ENCODE measurements around the gene NTRK3.

Gene NTRK3

DNA sequence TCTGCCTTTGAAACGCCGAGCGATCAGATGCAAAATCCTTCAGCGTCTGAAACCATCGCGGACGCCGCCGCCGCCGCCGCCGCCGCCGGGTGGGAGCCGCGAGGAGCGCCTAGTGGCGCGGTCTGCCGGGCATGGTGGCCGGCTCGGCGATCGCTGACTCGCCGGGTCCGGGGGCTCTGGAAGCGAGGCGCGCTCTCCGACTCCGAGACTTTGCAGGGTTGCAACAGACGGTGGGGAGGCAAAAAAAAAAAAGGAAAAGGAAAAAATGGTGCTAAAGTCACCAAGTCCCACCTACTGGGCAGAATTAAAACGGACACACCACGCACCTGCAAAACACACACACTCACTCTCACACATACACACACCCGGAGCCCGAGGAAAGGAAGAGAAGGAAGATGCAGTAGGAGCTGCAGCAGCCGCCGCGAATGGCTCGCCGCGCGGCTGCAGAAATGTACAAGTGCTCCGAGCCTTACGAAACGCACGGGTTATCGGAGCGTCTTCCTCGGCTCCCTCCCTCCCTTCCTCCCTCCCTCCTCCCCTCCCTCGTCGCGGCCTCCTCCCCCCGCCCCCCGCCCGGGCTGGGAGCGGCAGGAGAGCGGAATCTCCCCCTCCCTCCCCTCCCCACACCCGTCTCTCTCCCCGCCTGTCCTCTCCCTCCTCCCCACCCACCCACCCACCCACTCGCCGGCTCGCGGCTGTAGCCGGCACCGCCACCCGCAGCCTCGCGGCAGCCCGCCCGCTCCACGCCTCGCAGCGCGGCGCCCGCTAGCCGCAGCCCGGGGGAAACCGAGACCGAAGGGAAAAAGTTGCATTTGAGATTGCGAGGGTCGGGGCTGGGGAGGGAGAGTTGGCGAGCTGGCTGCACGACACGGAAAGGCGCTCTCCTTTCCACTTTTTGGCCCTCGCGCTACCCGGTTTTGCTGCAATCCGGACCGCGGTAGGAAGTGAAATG lies at the start of gene NTRK3:
Gene NTRK3, minus strand, starts transcription at position 461 of the 952 bp plus-strand sequence. CDS start 586 bp downstream, outside the sequence.
- no peak within 1 kb of the TSS for H3K4me3 ChIP-seq (replicated peaks; ENCODE audit: low read depth, low read length)
- TF ChIP-seq, protein P1, sequence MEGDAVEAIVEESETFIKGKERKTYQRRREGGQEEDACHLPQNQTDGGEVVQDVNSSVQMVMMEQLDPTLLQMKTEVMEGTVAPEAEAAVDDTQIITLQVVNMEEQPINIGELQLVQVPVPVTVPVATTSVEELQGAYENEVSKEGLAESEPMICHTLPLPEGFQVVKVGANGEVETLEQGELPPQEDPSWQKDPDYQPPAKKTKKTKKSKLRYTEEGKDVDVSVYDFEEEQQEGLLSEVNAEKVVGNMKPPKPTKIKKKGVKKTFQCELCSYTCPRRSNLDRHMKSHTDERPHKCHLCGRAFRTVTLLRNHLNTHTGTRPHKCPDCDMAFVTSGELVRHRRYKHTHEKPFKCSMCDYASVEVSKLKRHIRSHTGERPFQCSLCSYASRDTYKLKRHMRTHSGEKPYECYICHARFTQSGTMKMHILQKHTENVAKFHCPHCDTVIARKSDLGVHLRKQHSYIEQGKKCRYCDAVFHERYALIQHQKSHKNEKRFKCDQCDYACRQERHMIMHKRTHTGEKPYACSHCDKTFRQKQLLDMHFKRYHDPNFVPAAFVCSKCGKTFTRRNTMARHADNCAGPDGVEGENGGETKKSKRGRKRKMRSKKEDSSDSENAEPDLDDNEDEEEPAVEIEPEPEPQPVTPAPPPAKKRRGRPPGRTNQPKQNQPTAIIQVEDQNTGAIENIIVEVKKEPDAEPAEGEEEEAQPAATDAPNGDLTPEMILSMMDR (IDR thresholded peaks at IDR 0.05; ENCODE audit: low read depth, low read length, missing control alignments) = no peak
- no peak for DNase-seq (ENCODE audit: extremely low read depth, low read depth)

DNA sequence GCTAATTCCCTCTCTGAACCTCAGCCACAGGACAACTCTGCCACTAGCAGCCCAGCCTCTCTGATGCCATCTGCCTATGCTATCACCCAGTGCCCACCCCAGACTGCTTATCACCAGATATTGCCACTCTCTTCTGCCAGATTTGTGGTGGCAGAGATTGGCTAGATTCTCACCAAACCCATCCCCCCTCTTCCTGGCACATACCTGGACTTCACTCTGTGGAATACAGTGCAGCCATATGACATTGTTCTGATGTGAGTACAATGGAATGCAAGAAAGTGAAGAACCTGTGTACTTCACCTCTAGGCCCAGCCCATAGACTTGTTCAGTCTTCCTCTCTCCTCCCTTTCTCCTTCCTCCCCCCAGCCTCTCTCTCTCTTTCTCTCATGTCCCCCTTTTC lies 46.9 kb upstream of the NTRK3 start:
- no peak for DNase-seq (ENCODE audit: extremely low read depth, low read depth)
- H3K4me3 ChIP-seq (replicated peaks; ENCODE audit: low read depth, low read length) = no peak overlapping the region
- TF ChIP-seq, protein P1 (IDR thresholded peaks at IDR 0.05; ENCODE audit: low read depth, low read length, missing control alignments) = no peak

DNA sequence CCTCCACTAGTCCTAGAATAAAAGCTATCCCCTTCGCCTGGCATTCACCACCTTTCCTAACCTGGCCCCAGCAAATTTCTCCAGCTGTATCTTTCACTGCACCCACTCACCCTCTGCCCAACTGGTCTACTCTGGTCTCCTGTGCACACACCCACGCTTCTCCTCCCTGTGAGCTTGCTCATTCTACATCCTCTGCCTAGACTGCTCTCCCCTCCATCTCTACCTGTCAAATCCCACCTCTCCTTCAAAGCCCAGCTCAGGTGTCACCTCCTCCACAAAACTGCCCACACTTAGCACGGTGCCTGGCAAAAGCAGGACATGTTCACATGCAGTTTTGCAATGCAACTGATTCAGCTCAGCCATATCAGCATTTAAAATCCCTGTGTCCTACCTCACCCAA lies 45.8 kb upstream of the NTRK3 start:
- no peak for DNase-seq (ENCODE audit: extremely low read depth, low read depth)
- TF ChIP-seq, protein P1 (IDR thresholded peaks at IDR 0.05; ENCODE audit: low read depth, low read length, missing control alignments) = no peak
- H3K4me3 ChIP-seq (replicated peaks; ENCODE audit: low read depth, low read length) = no peak overlapping the region

DNA sequence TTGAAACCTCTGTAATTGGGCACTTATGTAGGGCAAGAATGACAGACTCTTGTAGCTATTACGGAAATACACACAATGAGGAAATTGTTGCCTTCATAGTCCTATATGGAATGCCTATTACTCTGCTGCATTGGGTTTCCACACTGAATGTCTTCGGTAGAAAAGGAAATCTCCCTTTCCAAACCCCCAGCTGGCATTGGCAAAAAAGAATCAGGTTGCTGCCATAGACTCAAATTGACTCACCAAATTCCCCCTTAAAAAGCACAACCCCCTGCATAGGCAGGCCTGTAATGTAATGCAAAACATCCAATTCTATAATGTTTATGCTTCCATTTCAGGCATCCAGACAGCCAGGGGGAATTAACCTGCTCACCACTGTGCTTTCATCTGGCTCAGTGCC lies 44.8 kb upstream of the NTRK3 start:
- TF ChIP-seq, protein P1 (IDR thresholded peaks at IDR 0.05; ENCODE audit: low read depth, low read length, missing control alignments) = no peak
- DNase-seq (ENCODE audit: extremely low read depth, low read depth) = no peak
- H3K4me3 ChIP-seq (replicated peaks; ENCODE audit: low read depth, low read length) = no peak overlapping the region

DNA sequence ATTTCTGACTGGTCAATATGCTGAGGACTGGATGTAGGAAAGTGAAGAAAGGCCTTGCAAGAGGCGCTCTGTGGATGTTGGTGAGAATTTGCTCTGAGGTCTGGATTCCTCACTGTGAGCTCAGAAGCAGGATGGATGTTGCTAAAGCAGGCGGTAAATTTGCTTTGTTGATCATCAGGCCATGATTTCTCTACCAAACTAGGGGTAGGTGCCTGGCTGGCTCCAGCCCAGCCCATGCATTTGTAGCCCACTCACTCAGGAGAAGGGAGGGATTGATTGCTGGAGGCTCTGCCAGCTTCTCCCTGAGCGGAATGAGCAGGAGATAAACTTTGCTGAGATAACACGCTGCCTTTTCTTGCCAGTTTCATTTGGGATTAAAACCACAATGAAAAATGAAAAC lies 44.3 kb upstream of the NTRK3 start:
- DNase-seq (ENCODE audit: extremely low read depth, low read depth) = no peak
- no peak overlapping the region for H3K4me3 ChIP-seq (replicated peaks; ENCODE audit: low read depth, low read length)
- TF ChIP-seq, protein P1 (IDR thresholded peaks at IDR 0.05; ENCODE audit: low read depth, low read length, missing control alignments) = no peak

DNA sequence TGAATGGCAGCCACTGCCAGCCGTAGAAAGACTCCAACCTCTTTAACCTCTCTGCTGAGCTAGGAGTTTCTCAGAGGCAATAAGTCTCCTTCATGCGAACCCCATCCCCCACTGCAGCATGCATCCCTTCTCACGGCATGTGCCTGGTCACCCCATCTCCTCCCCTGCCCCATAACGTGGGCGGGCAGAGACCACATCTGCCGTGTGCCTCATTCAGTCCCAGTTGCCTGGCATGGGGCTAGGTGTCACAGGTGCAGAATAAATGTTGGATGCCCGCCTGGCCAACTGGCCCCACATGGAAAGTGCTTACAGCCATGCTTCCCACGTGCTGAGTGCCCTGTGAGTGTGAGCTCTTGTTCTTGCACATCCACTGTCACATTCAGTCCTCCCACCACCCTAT lies 43.5 kb upstream of the NTRK3 start:
- H3K4me3 ChIP-seq (replicated peaks; ENCODE audit: low read depth, low read length) = no peak overlapping the region
- DNase-seq (ENCODE audit: extremely low read depth, low read depth) = no peak
- TF ChIP-seq, protein P1 (IDR thresholded peaks at IDR 0.05; ENCODE audit: low read depth, low read length, missing control alignments) = no peak
